ENCODE results near the gene GPR3.

Gene GPR3

GRCh38 chr1:27348861-27349783 is 43.3 kb upstream of the GPR3 start:
- no peak for DNase-seq (ENCODE audit: low read depth)
- no peak for TF ChIP-seq CTCF (IDR thresholded peaks at IDR 0.05; ENCODE audit: control insufficient read depth, insufficient read depth, low read depth, low read length, missing control alignments)
- peak overlapping the region; percentile 38 for H3K4me3 ChIP-seq (ENCODE audit: control insufficient read depth, low read depth, low read length)

GRCh38 chr1:27349784-27350662 is 42.4 kb upstream of the GPR3 start:
- TF ChIP-seq CTCF (IDR thresholded peaks at IDR 0.05; ENCODE audit: control insufficient read depth, insufficient read depth, low read depth, low read length, missing control alignments): no peak
- H3K4me3 ChIP-seq (ENCODE audit: control insufficient read depth, low read depth, low read length): peak overlapping the region; percentile 38
- DNase-seq (ENCODE audit: low read depth): no peak

GRCh38 chr1:27350663-27351540 is 41.5 kb upstream of the GPR3 start:
- no peak overlapping the region for H3K4me3 ChIP-seq (ENCODE audit: control insufficient read depth, low read depth, low read length)
- DNase-seq (ENCODE audit: low read depth): no peak
- TF ChIP-seq CTCF (IDR thresholded peaks at IDR 0.05; ENCODE audit: control insufficient read depth, insufficient read depth, low read depth, low read length, missing control alignments): no peak

GRCh38 chr1:27351541-27352107 is 40.8 kb upstream of the GPR3 start:
- TF ChIP-seq CTCF (IDR thresholded peaks at IDR 0.05; ENCODE audit: control insufficient read depth, insufficient read depth, low read depth, low read length, missing control alignments): no peak
- no peak overlapping the region for H3K4me3 ChIP-seq (ENCODE audit: control insufficient read depth, low read depth, low read length)
- no peak for DNase-seq (ENCODE audit: low read depth)

GRCh38 chr1:27353166-27353565 is 39.3 kb upstream of the GPR3 start:
- no peak for TF ChIP-seq CTCF (IDR thresholded peaks at IDR 0.05; ENCODE audit: control insufficient read depth, insufficient read depth, low read depth, low read length, missing control alignments)
- no peak overlapping the region for H3K4me3 ChIP-seq (ENCODE audit: control insufficient read depth, low read depth, low read length)
- no peak for DNase-seq (ENCODE audit: low read depth)
